TTC549 (cell line): Measurements from ENCODE around the gene HHAT.
"Not testable (repeated sequence)": the region's sequence is repeated elsewhere in the genome, so short reads cannot be mapped to it uniquely, and the experiment has no call there.

Experiments
- FAIRE-seq: peaks from 2 replicates; lab custom pipeline; 2012; peaks lifted over from hg19 to GRCh38; lab: Jason Lieb, UNC

The HHAT gene

GRCh38 chr1:210313921-210314320, 14.8 kb upstream of the HHAT start:
- FAIRE-seq, result no peak

GRCh38 chr1:210315529-210315928, 13.2 kb upstream of the HHAT start:
- no peak for FAIRE-seq

GRCh38 chr1:210321131-210321530, 7.6 kb upstream of the HHAT start:
- FAIRE-seq, result no peak

- no peak for FAIRE-seq
Observed at GRCh38 chr1:210321552-210321951, 7.2 kb upstream of the HHAT start.

- peak; percentile 77 for FAIRE-seq
Observed at GRCh38 chr1:210323957-210324356, 4.7 kb upstream of the HHAT start.

- no peak for FAIRE-seq
Observed at GRCh38 chr1:210325026-210325670, 3.6 kb upstream of the HHAT start.

GRCh38 chr1:210328032-210328745, 513 bp upstream of the HHAT start:
- FAIRE-seq, result no peak

- FAIRE-seq, result no peak
Observed at GRCh38 chr1:210330279-210330866, 1.7 kb downstream of the HHAT start.

- FAIRE-seq, result no peak
Observed at GRCh38 chr1:210332233-210332632, 3.5 kb downstream of the HHAT start.

GRCh38 chr1:210332719-210333398, 4.2 kb downstream of the HHAT start:
- no peak for FAIRE-seq

- no peak for FAIRE-seq
Observed at GRCh38 chr1:210335001-210335400, 6.3 kb downstream of the HHAT start.

- no peak for FAIRE-seq
Observed at GRCh38 chr1:210336362-210336761, 7.7 kb downstream of the HHAT start.

- FAIRE-seq, result no peak
Observed at GRCh38 chr1:210339500-210339899, 10.8 kb downstream of the HHAT start.

- FAIRE-seq, result no peak
Observed at GRCh38 chr1:210340311-210340710, 11.6 kb downstream of the HHAT start.

GRCh38 chr1:210340841-210341240, 12.1 kb downstream of the HHAT start:
- FAIRE-seq, result no peak

- FAIRE-seq, result no peak
Observed at GRCh38 chr1:210342986-210343780, 14.5 kb downstream of the HHAT start.

- no peak for FAIRE-seq
Observed at GRCh38 chr1:210344706-210345105, 16.0 kb downstream of the HHAT start.

- no peak for FAIRE-seq
Observed at GRCh38 chr1:210347112-210347511, 18.4 kb downstream of the HHAT start.

- no peak for FAIRE-seq
Observed at GRCh38 chr1:210351496-210351895, 22.8 kb downstream of the HHAT start.

- FAIRE-seq, result no peak
Observed at GRCh38 chr1:210352575-210352974, 23.9 kb downstream of the HHAT start.

- FAIRE-seq, result not testable (repeated sequence)
Observed at GRCh38 chr1:210354305-210354704, 25.6 kb downstream of the HHAT start.

- no peak for FAIRE-seq
Observed at GRCh38 chr1:210358626-210359025, 29.9 kb downstream of the HHAT start.
